Activated CD4-positive, alpha-beta T cell treated with anti-CD3 and anti-CD28 coated beads, Interleukin-2, amount 50 U/mL, for 16 hours (primary cell): ENCODE results near the gene RNF166.

ENCODE experiments used
- DNase-seq: peaks from one replicate; pipeline ENCODE4 v3.0.0-alpha.2; 2020

The RNF166 gene

DNA sequence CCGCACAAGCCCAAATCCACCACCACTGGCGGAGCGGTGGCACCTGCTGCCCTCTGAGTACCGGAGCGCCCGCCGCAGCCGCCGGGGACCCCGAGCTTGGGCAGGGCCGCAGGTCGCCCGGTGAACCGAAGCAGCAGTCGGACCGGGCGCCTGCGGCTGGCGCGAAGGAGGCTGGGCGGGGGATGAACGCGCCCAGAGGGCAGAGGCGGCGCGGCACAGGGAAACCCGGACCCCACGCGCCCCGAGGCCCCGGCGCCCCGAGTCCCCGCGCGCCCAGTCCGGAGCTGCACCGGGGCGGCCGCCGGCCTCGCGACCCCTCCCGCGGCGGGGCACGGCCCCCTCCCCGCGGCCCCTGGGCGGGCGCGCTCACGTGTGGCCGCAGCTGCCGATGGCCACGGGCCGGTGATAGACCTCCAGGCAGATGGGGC is 393 bp downstream of the RNF166 start:
- DNase-seq: no peak

DNA sequence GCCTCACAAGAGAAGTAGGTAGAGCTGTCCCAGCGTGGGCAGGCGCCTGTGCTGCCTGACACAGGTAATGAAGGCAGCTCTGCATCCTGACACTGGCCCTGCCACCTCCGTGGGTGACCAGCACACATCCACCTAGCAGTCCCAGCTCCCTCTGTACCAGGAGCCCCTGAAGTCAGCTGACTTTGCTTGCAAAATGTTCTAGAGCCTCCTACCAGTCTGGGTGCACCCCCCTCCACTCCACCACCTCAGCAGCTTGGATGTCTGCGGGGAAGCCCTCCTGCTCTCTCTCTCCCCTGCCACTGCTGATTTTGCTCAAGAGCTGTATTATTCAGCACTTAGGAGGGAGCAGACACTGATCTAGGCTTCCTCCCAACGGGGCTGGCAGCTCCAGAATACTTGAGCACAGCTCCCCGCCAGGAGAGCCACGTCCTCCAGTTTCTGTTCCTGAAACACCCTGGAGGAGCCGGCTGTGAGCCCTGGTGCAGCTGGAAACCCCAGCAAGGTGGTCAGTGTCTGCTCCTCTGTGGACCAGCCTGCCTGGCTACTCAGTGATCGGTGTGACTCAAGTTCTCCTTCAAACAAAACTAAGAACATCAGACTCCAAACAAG is 1.0 kb downstream of the RNF166 start:
- DNase-seq: no peak

GRCh38 chr16:88703486-88704309 is 2.5 kb downstream of the RNF166 start:
- peak; percentile 79 for DNase-seq

- no peak for DNase-seq
These were observed 3.6 kb downstream of the RNF166 start for GRCh38 chr16:88702371-88703210.

- DNase-seq: no peak
These were observed 4.4 kb downstream of the RNF166 start for GRCh38 chr16:88701581-88702370.

- DNase-seq: peak; percentile 97
These were observed 5.3 kb downstream of the RNF166 start for GRCh38 chr16:88700636-88701482.

DNA sequence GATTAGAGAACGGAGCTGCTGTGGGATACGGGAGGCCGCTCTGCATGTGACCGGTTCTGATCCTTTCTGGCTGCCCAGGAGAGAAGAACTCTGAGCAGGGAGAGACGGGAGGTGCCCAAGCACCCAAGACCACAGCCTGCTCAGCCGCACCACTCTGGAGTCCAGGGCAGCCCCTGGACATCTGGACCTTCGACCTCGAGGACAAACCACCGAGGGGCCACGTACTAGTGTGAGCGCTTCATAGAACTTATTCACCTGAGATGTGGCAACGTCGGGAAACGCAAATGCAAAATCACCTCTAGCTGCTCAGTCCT is 5.9 kb downstream of the RNF166 start:
- DNase-seq: no peak

GRCh38 chr16:88699180-88699579 is 7.0 kb downstream of the RNF166 start:
- DNase-seq: no peak

DNA sequence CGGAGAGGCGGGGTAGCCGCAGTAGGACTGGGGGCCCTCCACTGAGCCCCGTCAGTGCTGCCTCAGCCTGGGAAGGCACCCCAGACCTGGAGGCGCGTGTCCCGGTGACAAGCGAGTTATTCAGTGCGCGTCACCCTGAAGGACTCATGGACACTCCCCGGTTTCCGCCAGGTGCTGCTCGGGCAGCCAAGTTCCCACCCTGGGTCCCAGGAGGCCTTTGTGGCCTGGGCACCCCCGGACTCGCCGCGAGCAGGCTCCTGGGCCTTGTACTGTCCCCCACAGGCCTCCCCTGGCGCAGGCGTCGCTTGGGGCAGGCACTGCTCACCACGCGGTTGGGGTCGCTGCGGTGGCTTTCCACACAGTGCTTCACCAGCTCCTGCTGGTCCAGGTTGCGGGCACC is 7.6 kb downstream of the RNF166 start:
- no peak for DNase-seq

GRCh38 chr16:88697831-88698615 is 8.2 kb downstream of the RNF166 start:
- no peak for DNase-seq

DNA sequence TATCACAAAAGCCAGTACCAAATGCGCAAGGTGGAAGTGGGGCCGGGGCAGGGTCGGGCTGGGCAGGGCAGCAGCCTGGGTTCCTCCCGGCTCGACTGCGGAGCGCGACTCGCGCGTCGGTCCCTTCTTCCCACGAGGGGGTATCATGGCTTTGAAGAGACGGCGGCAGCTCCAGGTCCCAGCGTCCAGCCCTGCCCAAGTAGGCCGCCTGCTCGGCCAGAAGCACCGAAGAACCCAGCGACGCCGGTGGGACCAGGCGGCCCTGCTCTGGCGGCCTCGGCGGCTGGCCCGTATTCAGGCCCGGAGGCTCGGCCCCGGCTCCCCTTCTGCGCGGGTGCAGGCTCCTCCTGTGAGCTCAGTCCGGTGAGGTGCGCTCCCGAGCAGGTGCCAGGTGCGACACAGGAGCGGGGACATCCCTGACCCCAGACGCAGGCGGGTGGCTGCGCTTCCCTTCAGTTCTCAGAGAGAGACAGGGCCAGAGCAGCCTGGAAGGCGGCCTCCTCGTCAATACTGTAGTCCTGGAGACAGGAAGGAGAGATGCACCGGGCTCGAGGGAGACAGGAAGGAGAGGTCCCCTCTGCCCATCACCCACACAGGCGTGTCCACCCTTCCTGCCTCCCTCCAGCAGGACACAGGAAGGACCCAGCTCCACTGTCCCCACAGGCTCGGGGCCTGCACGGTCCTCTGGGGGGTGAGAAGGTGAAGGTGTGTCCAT is 8.9 kb downstream of the RNF166 start:
- no peak for DNase-seq

DNA sequence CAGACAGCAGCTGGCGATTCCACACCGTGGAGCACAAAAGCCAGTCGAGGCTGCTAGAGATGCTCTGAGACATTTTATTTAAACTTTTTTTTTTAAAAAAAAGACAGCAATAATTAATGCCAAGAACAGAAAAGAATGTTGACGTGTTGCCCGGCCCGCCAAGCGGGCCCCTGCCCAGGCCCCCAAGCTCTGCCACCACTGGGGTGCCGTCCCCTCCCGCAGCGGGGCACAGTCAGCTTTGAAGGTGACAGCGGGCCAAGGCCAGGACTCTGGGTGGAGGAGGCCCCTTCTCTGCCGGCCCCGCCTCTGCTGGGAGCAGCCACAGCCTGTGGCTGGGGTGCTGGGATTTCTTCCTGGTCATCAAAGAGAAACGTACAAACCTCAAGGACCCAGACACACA is 9.8 kb downstream of the RNF166 start:
- no peak for DNase-seq

- no peak for DNase-seq
These were observed 10.5 kb downstream of the RNF166 start for GRCh38 chr16:88695753-88696152.

GRCh38 chr16:88695218-88695617 is 11.0 kb downstream of the RNF166 start:
- DNase-seq: no peak

DNA sequence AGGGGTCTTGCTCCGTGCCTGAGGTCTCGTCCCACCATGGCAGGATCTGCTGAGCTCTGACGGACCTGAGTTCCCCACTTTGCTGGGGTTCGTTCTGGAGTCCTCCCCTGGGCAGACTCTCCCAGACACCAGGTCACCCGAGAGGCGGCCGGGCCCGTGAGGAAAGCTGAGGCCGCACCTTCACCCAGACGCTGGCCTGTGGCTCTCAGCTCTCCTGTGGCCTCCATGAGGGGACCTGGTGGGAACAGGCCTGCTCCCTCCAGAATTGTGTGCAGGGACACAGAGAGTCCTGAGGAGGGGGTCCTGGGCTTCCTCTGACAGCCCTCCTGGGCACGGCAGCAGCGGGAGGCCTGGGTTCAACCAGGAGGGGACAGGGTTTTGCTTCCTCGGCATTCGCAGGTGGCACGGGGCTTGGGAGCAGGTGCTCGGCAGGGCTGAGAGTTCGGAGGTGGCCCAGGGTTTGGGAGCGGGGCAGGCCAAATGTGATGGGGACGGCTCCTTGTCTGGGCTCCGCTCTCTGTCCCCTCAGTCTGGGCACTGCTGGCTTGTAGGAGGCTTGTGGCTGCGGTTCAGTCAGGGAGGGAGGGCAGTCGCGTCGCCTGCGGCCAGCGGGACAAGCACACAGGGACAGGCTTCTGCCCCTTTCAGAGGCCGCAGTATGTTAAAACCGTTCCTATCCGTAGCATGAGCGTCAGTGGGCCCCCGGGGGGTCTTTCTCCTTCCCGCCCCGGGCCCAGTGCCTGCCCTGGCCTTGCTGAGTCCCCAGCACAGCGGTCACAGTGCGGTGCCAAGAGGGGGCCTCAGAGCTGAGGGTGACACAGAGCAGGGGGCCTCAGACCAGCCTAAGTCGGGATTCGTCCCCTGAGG is 11.8 kb downstream of the RNF166 start:
- DNase-seq: no peak

GRCh38 chr16:88693420-88694177 is 12.6 kb downstream of the RNF166 start:
- no peak for DNase-seq

GRCh38 chr16:88692861-88693260 is 13.3 kb downstream of the RNF166 start:
- DNase-seq: no peak

DNA sequence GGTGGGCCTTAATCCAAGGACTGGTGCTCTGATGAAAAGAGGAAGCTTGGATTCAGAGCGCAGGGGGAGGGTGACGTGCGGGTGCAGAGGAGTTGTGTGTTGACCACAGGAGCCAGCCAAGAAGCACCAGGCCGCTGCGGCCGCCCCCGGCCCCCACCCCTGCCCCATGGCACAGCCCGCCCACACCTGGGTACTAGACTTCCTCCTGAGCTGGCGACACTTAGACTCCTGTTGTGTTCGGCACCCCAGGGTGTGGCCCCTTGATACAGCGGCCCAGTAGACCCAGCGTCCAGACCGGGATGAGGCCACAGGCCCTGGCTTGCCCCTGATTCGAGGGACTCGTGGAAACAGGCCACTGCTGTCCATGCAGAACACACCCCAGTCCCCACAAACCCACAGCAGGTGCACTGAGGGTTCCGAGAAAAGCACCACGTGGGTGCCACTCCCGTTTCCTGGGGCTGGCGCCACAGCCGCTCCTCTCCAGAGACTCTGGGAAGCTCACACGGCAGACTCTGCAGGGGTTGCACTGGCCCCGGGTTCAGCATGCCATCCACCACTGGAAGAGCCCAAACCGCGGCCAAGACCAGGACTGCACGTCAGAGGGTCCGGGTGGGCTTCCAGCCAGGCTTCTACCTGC is 14.2 kb downstream of the RNF166 start:
- no peak for DNase-seq
